Ishikawa (cell line): Measurements from ENCODE around the gene STEEP1.

Experiments used
- NFIC ChIP-seq: IDR thresholded peaks from 2 replicates; pipeline ENCODE4 v1.6.1; 2012
- RAD21 ChIP-seq: IDR thresholded peaks from 2 replicates; pipeline ENCODE4 v1.6.1; 2012; ENCODE audit warnings: low read depth
- TEAD4 ChIP-seq: IDR thresholded peaks from 2 replicates; pipeline ENCODE4 v1.6.1; 2012
- TF ChIP-seq, protein P1 (sequence below): IDR thresholded peaks from 2 replicates; pipeline ENCODE4 v1.6.1; 2012

DNA sequence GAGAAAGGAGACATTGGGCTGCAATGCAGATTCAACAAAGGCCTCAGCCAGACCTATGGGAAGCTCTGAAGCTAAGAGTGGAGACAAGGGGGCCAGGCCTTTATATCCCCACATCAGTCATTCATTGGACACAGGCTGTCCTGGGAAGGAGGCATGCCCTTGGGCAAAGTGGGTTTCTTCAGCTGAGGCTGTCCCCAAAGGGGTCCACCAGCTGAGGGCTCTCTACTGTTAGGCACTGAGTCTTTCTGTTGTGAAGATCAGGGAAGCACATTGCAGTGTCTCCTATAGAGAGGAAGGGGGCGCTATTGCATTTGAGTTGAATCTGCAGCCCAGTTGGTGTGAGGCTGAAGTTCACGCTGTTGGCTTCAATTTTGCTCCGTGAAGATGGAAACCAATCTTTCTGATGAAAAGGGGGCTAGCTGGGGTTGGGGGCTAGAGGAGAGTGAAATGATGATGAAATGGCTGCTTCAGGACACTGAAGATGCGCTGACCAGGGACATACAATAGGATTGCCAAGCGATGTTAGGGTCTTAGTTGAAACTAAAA lies 49.0 kb downstream of the STEEP1 start:
- TF ChIP-seq TEAD4 (no peak), NFIC (no peak), RAD21 (peak; percentile 79)
- TF ChIP-seq, protein P1, sequence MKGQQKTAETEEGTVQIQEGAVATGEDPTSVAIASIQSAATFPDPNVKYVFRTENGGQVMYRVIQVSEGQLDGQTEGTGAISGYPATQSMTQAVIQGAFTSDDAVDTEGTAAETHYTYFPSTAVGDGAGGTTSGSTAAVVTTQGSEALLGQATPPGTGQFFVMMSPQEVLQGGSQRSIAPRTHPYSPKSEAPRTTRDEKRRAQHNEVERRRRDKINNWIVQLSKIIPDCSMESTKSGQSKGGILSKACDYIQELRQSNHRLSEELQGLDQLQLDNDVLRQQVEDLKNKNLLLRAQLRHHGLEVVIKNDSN = no peak
